ENCODE measurements around the gene NUP210.

GRCh38 chr3:13451301-13451673 lies 31.2 kb upstream of the NUP210 start:
- TF ChIP-seq, protein P1, sequence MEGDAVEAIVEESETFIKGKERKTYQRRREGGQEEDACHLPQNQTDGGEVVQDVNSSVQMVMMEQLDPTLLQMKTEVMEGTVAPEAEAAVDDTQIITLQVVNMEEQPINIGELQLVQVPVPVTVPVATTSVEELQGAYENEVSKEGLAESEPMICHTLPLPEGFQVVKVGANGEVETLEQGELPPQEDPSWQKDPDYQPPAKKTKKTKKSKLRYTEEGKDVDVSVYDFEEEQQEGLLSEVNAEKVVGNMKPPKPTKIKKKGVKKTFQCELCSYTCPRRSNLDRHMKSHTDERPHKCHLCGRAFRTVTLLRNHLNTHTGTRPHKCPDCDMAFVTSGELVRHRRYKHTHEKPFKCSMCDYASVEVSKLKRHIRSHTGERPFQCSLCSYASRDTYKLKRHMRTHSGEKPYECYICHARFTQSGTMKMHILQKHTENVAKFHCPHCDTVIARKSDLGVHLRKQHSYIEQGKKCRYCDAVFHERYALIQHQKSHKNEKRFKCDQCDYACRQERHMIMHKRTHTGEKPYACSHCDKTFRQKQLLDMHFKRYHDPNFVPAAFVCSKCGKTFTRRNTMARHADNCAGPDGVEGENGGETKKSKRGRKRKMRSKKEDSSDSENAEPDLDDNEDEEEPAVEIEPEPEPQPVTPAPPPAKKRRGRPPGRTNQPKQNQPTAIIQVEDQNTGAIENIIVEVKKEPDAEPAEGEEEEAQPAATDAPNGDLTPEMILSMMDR (IDR thresholded peaks at IDR 0.05 in 4 of 5, conservative IDR thresholded peaks at IDR 0.05 in 1 of 5), result no peak
- no peak for TF ChIP-seq POLR2A (IDR thresholded peaks at IDR 0.05)
